GM12874 (cell line): ENCODE data around the gene TTC13.

Source experiments
- TF ChIP-seq, protein P1 (sequence below): IDR thresholded peaks from 2 replicates; pipeline ENCODE4 v1.5.1; 2011; ENCODE audit warnings: low read depth, mild to moderate bottlenecking, control low read depth, low read length, moderate library complexity; ENCODE audit not compliant: insufficient read depth

The TTC13 gene

DNA sequence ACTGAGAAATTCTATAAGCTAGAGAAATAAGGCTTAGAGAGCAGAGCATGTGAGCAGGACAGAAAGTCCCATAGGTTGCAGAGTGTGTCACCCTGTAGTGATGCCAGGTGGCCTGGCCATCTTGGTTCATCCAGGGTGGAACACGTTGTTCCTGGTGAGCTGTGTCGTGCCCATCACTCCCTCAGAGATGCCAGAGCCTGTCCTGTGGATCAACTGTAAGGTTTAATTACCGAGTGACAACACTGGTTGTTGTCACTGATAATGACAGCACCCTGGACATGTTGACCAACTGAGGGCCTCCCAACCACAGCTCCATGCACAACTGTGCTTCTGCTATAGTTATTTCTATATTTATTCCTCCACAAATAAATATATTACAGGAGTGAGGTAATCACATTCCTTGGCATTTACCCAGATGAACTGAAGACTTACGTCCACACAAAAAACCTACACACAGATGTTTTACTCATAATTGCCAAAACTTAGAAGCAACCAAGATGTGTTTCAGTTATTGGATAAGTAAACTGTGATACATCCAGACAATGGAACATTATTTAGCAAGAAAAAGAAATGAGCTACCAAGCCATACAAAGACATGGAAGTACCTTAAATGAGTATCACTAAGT is 116.6 kb downstream of the TTC13 start:
- TF ChIP-seq, protein P1, sequence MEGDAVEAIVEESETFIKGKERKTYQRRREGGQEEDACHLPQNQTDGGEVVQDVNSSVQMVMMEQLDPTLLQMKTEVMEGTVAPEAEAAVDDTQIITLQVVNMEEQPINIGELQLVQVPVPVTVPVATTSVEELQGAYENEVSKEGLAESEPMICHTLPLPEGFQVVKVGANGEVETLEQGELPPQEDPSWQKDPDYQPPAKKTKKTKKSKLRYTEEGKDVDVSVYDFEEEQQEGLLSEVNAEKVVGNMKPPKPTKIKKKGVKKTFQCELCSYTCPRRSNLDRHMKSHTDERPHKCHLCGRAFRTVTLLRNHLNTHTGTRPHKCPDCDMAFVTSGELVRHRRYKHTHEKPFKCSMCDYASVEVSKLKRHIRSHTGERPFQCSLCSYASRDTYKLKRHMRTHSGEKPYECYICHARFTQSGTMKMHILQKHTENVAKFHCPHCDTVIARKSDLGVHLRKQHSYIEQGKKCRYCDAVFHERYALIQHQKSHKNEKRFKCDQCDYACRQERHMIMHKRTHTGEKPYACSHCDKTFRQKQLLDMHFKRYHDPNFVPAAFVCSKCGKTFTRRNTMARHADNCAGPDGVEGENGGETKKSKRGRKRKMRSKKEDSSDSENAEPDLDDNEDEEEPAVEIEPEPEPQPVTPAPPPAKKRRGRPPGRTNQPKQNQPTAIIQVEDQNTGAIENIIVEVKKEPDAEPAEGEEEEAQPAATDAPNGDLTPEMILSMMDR, result no peak

DNA sequence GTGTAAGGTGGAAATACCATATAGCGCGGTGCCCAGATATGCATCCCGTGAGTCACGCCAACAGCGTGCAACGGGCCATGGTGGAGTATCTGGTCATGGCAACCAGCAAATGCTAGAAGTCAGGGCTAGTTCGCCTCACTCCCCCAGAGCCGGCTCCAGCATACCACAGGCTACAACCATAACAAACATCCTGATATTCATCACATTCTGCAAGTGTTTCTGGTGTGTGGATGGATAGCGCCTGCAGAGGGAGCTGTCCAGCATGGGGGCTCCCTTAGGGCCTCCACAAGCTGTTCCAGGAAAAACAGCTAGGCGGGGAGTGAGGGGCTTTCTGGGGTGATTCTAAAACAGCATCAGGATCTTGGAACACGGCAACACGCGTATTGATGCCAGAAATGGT is 117.2 kb downstream of the TTC13 start:
- TF ChIP-seq, protein P1, result no peak

DNA sequence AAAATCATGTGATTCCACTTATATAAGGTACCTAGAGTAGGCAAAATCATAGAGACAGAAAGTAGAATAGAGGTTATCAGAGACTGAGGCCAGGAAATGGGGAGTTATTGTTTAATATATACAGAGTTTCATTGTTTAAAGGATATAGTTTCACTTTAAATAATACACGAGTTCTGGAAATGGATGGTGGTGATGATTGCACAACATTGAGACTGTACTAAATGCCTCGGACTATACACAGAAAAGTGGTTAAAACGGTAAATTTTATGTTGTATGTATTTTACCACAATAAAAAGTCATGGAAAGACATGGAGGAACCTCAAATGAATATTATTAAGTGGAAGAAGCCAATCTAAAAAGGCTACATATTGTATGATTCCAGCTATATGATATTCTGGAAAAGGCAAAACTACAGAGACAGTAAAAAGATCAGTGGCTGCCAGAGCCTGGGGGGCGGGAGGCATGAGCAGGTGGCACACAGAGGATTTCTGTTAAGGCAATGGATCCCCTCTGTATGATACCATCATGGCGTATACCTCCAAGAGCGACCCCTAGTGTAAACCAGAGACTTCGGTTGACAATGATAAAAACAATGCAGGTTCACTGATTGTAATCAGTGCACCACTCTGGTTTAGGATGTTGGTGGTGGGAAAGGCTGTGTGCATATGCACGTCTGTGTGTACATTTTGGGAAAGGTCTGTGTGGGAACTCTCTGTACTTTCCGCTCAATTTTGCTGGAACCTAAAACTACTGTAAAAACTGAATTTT is 117.9 kb downstream of the TTC13 start:
- TF ChIP-seq, protein P1, result peak; percentile 14; the same call in 1 of the 2 replicates

DNA sequence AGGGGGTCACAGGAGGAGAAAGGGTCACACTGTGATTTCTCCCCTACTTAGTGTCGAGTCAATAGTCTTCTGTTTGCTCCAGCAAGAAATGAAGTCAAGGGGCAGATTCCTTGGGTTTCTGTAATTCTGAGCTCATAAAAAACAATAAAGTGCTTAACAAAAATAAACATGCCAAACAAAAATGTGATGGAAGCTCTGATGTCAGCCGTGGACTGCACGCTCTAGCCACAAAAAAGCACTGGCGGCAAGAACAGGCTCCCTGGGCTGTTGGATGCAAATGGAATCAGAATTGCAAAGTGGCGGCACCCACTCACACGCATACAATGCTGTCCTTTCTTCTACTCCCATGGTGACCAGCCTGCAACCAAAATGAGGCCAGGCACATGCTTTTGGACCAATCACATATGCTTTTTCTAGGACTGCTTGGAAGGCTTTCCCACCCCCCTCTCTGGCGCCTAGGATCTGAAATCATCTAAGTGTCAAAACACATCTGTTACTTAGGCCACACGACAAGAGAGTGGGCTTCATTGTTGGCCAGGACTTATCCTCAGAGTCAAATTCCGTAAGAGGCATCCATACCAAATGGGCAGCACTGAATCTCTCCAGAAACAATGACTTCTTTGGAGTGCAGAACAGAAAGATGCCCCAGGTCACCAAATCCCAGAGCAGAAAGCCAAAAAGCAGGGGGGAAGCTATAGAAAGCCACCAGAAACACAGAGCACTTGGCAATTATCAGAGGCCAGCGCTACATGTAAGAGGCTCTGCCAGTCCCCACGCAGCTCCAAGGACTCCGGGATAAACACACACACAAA is 119.5 kb downstream of the TTC13 start:
- TF ChIP-seq, protein P1, result no peak

DNA sequence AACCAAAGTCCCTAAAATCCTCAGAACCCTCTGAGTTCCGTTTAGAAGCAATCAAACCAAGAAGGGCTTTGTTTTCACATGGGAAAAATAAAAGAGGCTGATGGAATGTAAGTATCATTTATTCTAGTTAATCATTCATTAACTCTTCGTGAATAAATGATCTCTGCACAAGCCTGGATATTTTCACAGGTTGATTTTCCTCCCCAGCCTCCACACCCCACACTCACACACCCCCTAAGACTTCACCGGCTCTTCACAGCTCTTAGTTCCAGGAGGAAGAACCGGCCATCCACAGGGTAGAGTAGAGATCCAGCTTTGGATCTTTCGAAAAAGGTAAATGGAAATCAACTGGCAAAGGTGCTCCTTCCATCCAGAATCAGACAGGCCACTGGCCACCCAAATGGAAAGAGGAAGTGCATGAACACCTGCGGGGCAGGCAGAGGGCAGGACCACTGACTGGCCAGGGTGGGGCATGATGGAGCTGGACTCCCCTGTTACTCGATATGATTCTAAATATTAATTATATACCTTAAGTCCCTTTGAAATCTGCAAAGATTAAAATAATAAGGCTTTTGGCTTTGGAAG is 120.3 kb downstream of the TTC13 start:
- TF ChIP-seq, protein P1, result no peak

DNA sequence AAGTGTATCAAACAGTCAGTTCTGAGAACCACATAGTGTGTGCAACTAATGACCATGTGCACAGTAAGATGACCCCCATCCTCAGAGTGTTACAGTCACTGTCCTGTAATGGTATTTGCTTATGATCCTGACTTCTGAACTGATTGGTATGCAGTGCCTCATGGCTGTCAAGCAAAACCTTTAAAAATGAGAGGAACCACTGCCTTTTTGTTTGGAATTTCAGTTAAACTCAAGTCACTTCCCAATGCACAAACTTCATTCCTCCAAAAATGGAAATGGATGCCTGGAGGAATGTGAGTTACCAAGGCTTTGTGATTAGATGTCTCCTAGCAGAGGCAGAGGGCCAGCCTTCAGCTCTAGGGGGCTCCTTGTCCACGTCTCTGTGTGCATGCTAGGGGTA is 120.8 kb downstream of the TTC13 start:
- TF ChIP-seq, protein P1, result no peak

DNA sequence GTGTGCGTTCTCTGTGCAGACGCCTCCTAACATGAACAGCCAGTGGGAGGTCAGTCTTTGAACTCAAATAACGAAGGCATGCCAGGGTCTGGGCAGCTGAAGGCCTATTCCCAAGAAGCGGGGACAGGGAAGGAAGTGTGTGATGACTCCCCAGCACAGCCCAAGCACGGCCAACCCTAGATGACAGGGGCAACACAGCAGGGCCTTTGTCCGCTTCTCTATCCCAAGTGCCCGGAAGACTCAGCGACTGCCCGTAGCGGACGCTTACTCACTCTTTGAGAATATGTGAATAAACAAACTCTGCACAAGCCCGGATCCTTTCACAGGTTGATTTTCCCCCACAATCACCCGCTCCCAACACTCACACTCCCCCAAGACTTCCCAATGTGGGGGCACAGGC is 121.6 kb downstream of the TTC13 start:
- TF ChIP-seq, protein P1, result no peak
